Suprapubic skin (tissue), 4 donors: ENCODE results near the gene EPHA10. TPM values are rescaled to one million over a fixed set of nuclear protein-coding genes. Genes with fewer than 3 reads are reported as not detected.

Source experiments
- DNase-seq, 2 donors: peaks; one replicate each; pipeline ENCODE4 v3.0.0-alpha.2; 2019; ENCODE audit warnings: low spot score in 2 of 2
- H3K27ac ChIP-seq: fragments of 200-600 bp; sonication (generic); one replicate; pipeline ENCODE4 v1.5.1; 2019
- H3K27me3 ChIP-seq: fragments of 200-600 bp; sonication (generic); one replicate; pipeline ENCODE4 v1.5.1; 2019
- H3K36me3 ChIP-seq: fragments of 200-600 bp; sonication (generic); one replicate; pipeline ENCODE4 v1.5.1; 2019
- H3K4me1 ChIP-seq: fragments of 200-600 bp; sonication (generic); one replicate; pipeline ENCODE4 v1.5.1; 2019
- H3K4me3 ChIP-seq: fragments of 200-600 bp; sonication (generic); one replicate; pipeline ENCODE4 v1.5.1; 2019; ENCODE audit warnings: mild to moderate bottlenecking
- H3K9me3 ChIP-seq: fragments of 200-600 bp; sonication (generic); one replicate; pipeline ENCODE4 v1.5.1; 2019
- CTCF ChIP-seq, 2 donors: fragments of 200-600 bp in 1 of 2; fragments of 450-650 bp in 1 of 2; sonication (generic) in 1 of 2; IDR thresholded peaks; one replicate each; pipeline ENCODE4 v1.5.1; 2016 to 2019; ENCODE audit warnings: antibody characterized with exemption in 2 of 2, mild to moderate bottlenecking in 1 of 2, moderate library complexity in 1 of 2
- EP300 ChIP-seq: sonication (generic); formaldehyde crosslinking; IDR thresholded peaks from one replicate; pipeline ENCODE4 v1.6.1; 2017; ENCODE audit warnings: antibody characterized with exemption
- POLR2A ChIP-seq, 2 donors: fragments of 450-650 bp; IDR thresholded peaks; one replicate each; pipeline ENCODE4 v1.6.1; 2017; ENCODE audit warnings: antibody characterized with exemption in 2 of 2, mild to moderate bottlenecking in 2 of 2, moderate library complexity in 2 of 2
- POLR2AphosphoS5 ChIP-seq, 3 donors: sonication (generic); formaldehyde crosslinking; IDR thresholded peaks; one replicate each; pipeline ENCODE4 v1.6.1; 2017; ENCODE audit warnings: antibody characterized with exemption in 3 of 3
- WGBS: methylation state at CpG from one replicate; pipeline ENCODE4 v1.1.5; 2018; 5-methylcytosine and 5-hydroxymethylcytosine counted together
- total RNA-seq, 4 donors: library from RNA; depleted of rRNA; stranded (reverse); fragments of >200 nt; gene quantifications; one replicate each; pipeline ENCODE4 v1.1.0, GENCODE V29; 2016

Gene EPHA10
- total RNA-seq, 4 donors from 2014 or later = 0.23 to 0.34 TPM; not detected in 2

GRCh38 chr1:37676281-37677142 is 88.4 kb downstream of the EPHA10 start:
- peaks cover 10% of the 10 kb centered on the region for H3K27me3 ChIP-seq
- peaks cover 13% of the 10 kb centered on the region for H3K36me3 ChIP-seq
- H3K4me3 ChIP-seq = no peak overlapping the region
- TF ChIP-seq CTCF (IDR thresholded peaks at IDR 0.05) = no peak
- no peak for TF ChIP-seq EP300
- TF ChIP-seq POLR2A (IDR thresholded peaks at IDR 0.05) = no peak
- no peak for TF ChIP-seq POLR2AphosphoS5 (IDR thresholded peaks at IDR 0.05)
- H3K9me3 ChIP-seq = no peaks in the 10 kb centered on the region
- H3K27ac ChIP-seq = no peak overlapping the region
- 56% methylated on average over 14 of the region's 14 CpGs for WGBS
- no peak for DNase-seq
- H3K4me1 ChIP-seq = peaks cover 5% of the 10 kb centered on the region

- 64% methylated on average over 6 of the region's 10 CpGs for WGBS
- Histone ChIP-seq H3K9me3 (no peaks in the 10 kb centered on the region), H3K27ac (no peak overlapping the region), H3K4me1 (peaks cover 5% of the 10 kb centered on the region), H3K36me3 (no peaks in the 10 kb centered on the region), H3K27me3 (peaks cover 21% of the 10 kb centered on the region), H3K4me3 (no peak overlapping the region)
- TF ChIP-seq EP300 (no peak), POLR2AphosphoS5 (IDR thresholded peaks at IDR 0.05) (peak in 1 of 3 donors; percentile 27)
- DNase-seq = peak in 1 of 2 donors; percentile 63
Measured at GRCh38 chr1:37673920-37674319, 91.0 kb downstream of the EPHA10 start.

- Histone ChIP-seq H3K36me3 (no peaks in the 10 kb centered on the region), H3K27ac (no peak overlapping the region), H3K4me3 (no peak overlapping the region), H3K9me3 (no peaks in the 10 kb centered on the region), H3K4me1 (peaks cover 5% of the 10 kb centered on the region), H3K27me3 (peaks cover 29% of the 10 kb centered on the region)
- WGBS = 47% methylated on average over 9 of the region's 9 CpGs
- DNase-seq = no peak
- TF ChIP-seq POLR2AphosphoS5 (IDR thresholded peaks at IDR 0.05) (no peak), EP300 (no peak), POLR2A (IDR thresholded peaks at IDR 0.05) (no peak), CTCF (IDR thresholded peaks at IDR 0.05) (no peak)
Measured at GRCh38 chr1:37672136-37672870, 92.6 kb downstream of the EPHA10 start.

- Histone ChIP-seq H3K27me3 (peaks cover 29% of the 10 kb centered on the region), H3K4me3 (no peak overlapping the region), H3K27ac (no peak overlapping the region), H3K9me3 (no peaks in the 10 kb centered on the region), H3K4me1 (peaks cover 5% of the 10 kb centered on the region), H3K36me3 (no peaks in the 10 kb centered on the region)
- no peak for TF ChIP-seq EP300
- no peak for TF ChIP-seq CTCF (IDR thresholded peaks at IDR 0.05)
- TF ChIP-seq POLR2AphosphoS5 (IDR thresholded peaks at IDR 0.05) = no peak
- DNase-seq = no peak
- WGBS = 84% methylated on average over 6 of the region's 6 CpGs
Measured at GRCh38 chr1:37671261-37671660, 93.7 kb downstream of the EPHA10 start.

GRCh38 chr1:37670133-37670532 is 94.8 kb downstream of the EPHA10 start:
- H3K27me3 ChIP-seq = peaks cover 29% of the 10 kb centered on the region
- TF ChIP-seq CTCF (IDR thresholded peaks at IDR 0.05) (no peak), POLR2A (IDR thresholded peaks at IDR 0.05) (no peak), POLR2AphosphoS5 (IDR thresholded peaks at IDR 0.05) (no peak), EP300 (no peak)
- H3K4me3 ChIP-seq = no peak overlapping the region
- H3K27ac ChIP-seq = no peak overlapping the region
- DNase-seq = no peak
- H3K4me1 ChIP-seq = no peaks in the 10 kb centered on the region
- H3K36me3 ChIP-seq = no peaks in the 10 kb centered on the region
- H3K9me3 ChIP-seq = no peaks in the 10 kb centered on the region
- 76% methylated on average over 2 of the region's 2 CpGs for WGBS
